ENCODE measurements around the gene FGF21. TPM values are rescaled to one million over a fixed set of nuclear protein-coding genes. Genes with fewer than 3 reads are reported as not detected.
"Not testable (repeated sequence)": the region's sequence is repeated elsewhere in the genome, so short reads cannot be mapped to it uniquely, and the experiment has no call there.

The FGF21 gene
- total RNA-seq, 1 experiment from 2014 or later = not detected

- Histone ChIP-seq H2AFZ (ENCODE audit: low read length) (no peak within 1 kb of the TSS), H3K9me2 (replicated peaks; ENCODE audit: insufficient read depth, low read length) (no peaks in the 10 kb centered on the region), H3K4me1 (ENCODE audit: low read length) (no peaks in the 10 kb centered on the region), H3K79me2 (ENCODE audit: low read length) (no peaks in the 10 kb centered on the region), H3K27ac (ENCODE audit: low read length) (no peak within 1 kb of the TSS), H3K9me3 (ENCODE audit: low read length) (no peaks in the 10 kb centered on the region), H3K4me2 (ENCODE audit: low read depth, low read length, poor library complexity, severe bottlenecking) (no peak within 1 kb of the TSS), H3K36me3 (ENCODE audit: insufficient read depth, low read length) (no peaks in the 10 kb centered on the region), H4K20me1 (ENCODE audit: insufficient read depth, low read depth, low read length) (no peaks in the 10 kb centered on the region), H3K4me3 (ENCODE audit: low read length) (no peak within 1 kb of the TSS), H3K9ac (ENCODE audit: low read length) (no peak within 1 kb of the TSS), H3K27me3 (ENCODE audit: low read length) (no peaks in the 10 kb centered on the region)
- no peak for DNase-seq
Observed at GRCh38 chr19:48752496-48753365, 2.6 kb upstream of the FGF21 start, which contains the start of gene FUT1. Gene FUT1, minus strand, starts transcription at chr19:48752641. Its CDS starts 1,360 bp downstream, at chr19:48751281.

GRCh38 chr19:48755787-48756186 is 463 bp downstream of the FGF21 start:
- H3K9ac ChIP-seq (ENCODE audit: low read length) = no peak overlapping the region
- no peak overlapping the region for H3K4me3 ChIP-seq (ENCODE audit: low read length)
- no peaks in the 10 kb centered on the region for H3K27me3 ChIP-seq (ENCODE audit: low read length)
- no peaks in the 10 kb centered on the region for H3K79me2 ChIP-seq (ENCODE audit: low read length)
- H3K4me2 ChIP-seq (ENCODE audit: low read depth, low read length, poor library complexity, severe bottlenecking) = no peak overlapping the region
- no peak overlapping the region for H3K27ac ChIP-seq (ENCODE audit: low read length)
- H3K9me3 ChIP-seq (ENCODE audit: low read length) = no peaks in the 10 kb centered on the region
- no peaks in the 10 kb centered on the region for H3K9me2 ChIP-seq (replicated peaks; ENCODE audit: insufficient read depth, low read length)
- no peak for DNase-seq
- H2AFZ ChIP-seq (ENCODE audit: low read length) = no peak overlapping the region
- H4K20me1 ChIP-seq (ENCODE audit: insufficient read depth, low read depth, low read length) = no peaks in the 10 kb centered on the region
- H3K4me1 ChIP-seq (ENCODE audit: low read length) = no peaks in the 10 kb centered on the region
- H3K36me3 ChIP-seq (ENCODE audit: insufficient read depth, low read length) = no peaks in the 10 kb centered on the region

GRCh38 chr19:48756212-48756611 is 888 bp downstream of the FGF21 start:
- Histone ChIP-seq H3K79me2 (ENCODE audit: low read length) (no peaks in the 10 kb centered on the region), H3K36me3 (ENCODE audit: insufficient read depth, low read length) (no peaks in the 10 kb centered on the region), H4K20me1 (ENCODE audit: insufficient read depth, low read depth, low read length) (no peaks in the 10 kb centered on the region), H3K4me2 (ENCODE audit: low read depth, low read length, poor library complexity, severe bottlenecking) (no peak overlapping the region), H3K9me3 (ENCODE audit: low read length) (no peaks in the 10 kb centered on the region), H3K4me1 (ENCODE audit: low read length) (no peaks in the 10 kb centered on the region), H3K9me2 (replicated peaks; ENCODE audit: insufficient read depth, low read length) (no peaks in the 10 kb centered on the region), H3K27ac (ENCODE audit: low read length) (no peak overlapping the region), H2AFZ (ENCODE audit: low read length) (no peak overlapping the region), H3K9ac (ENCODE audit: low read length) (no peak overlapping the region), H3K4me3 (ENCODE audit: low read length) (no peak overlapping the region), H3K27me3 (ENCODE audit: low read length) (no peaks in the 10 kb centered on the region)
- no peak for DNase-seq

GRCh38 chr19:48756686-48757085 is 1.4 kb downstream of the FGF21 start:
- no peak overlapping the region for H3K4me3 ChIP-seq (ENCODE audit: low read length)
- H3K9me3 ChIP-seq (ENCODE audit: low read length) = no peaks in the 10 kb centered on the region
- H3K9ac ChIP-seq (ENCODE audit: low read length) = no peak overlapping the region
- H2AFZ ChIP-seq (ENCODE audit: low read length) = no peak overlapping the region
- H3K4me2 ChIP-seq (ENCODE audit: low read depth, low read length, poor library complexity, severe bottlenecking) = no peak overlapping the region
- no peak overlapping the region for H3K27ac ChIP-seq (ENCODE audit: low read length)
- no peaks in the 10 kb centered on the region for H4K20me1 ChIP-seq (ENCODE audit: insufficient read depth, low read depth, low read length)
- no peaks in the 10 kb centered on the region for H3K36me3 ChIP-seq (ENCODE audit: insufficient read depth, low read length)
- H3K9me2 ChIP-seq (replicated peaks; ENCODE audit: insufficient read depth, low read length) = no peaks in the 10 kb centered on the region
- no peaks in the 10 kb centered on the region for H3K79me2 ChIP-seq (ENCODE audit: low read length)
- H3K27me3 ChIP-seq (ENCODE audit: low read length) = no peaks in the 10 kb centered on the region
- H3K4me1 ChIP-seq (ENCODE audit: low read length) = no peaks in the 10 kb centered on the region
- no peak for DNase-seq

- Histone ChIP-seq H3K4me1 (ENCODE audit: low read length) (no peaks in the 10 kb centered on the region), H3K9ac (ENCODE audit: low read length) (no peak overlapping the region), H3K79me2 (ENCODE audit: low read length) (no peaks in the 10 kb centered on the region), H3K27me3 (ENCODE audit: low read length) (no peaks in the 10 kb centered on the region), H3K4me3 (ENCODE audit: low read length) (no peak overlapping the region), H3K36me3 (ENCODE audit: insufficient read depth, low read length) (no peaks in the 10 kb centered on the region), H3K27ac (ENCODE audit: low read length) (no peak overlapping the region), H4K20me1 (ENCODE audit: insufficient read depth, low read depth, low read length) (no peaks in the 10 kb centered on the region), H3K9me3 (ENCODE audit: low read length) (no peaks in the 10 kb centered on the region), H3K4me2 (ENCODE audit: low read depth, low read length, poor library complexity, severe bottlenecking) (no peak overlapping the region), H2AFZ (ENCODE audit: low read length) (no peak overlapping the region), H3K9me2 (replicated peaks; ENCODE audit: insufficient read depth, low read length) (no peaks in the 10 kb centered on the region)
- no peak for DNase-seq
Observed at GRCh38 chr19:48757089-48757675, 1.9 kb downstream of the FGF21 start.

- Histone ChIP-seq H3K79me2 (ENCODE audit: low read length) (no peaks in the 10 kb centered on the region), H3K4me2 (ENCODE audit: low read depth, low read length, poor library complexity, severe bottlenecking) (no peak overlapping the region), H3K9ac (ENCODE audit: low read length) (no peak overlapping the region), H3K4me1 (ENCODE audit: low read length) (no peaks in the 10 kb centered on the region), H3K27ac (ENCODE audit: low read length) (no peak overlapping the region), H3K27me3 (ENCODE audit: low read length) (no peaks in the 10 kb centered on the region), H3K9me2 (replicated peaks; ENCODE audit: insufficient read depth, low read length) (no peaks in the 10 kb centered on the region), H3K4me3 (ENCODE audit: low read length) (no peak overlapping the region), H3K9me3 (ENCODE audit: low read length) (no peaks in the 10 kb centered on the region), H2AFZ (ENCODE audit: low read length) (no peak overlapping the region), H3K36me3 (ENCODE audit: insufficient read depth, low read length) (no peaks in the 10 kb centered on the region), H4K20me1 (ENCODE audit: insufficient read depth, low read depth, low read length) (no peaks in the 10 kb centered on the region)
- no peak for DNase-seq
Observed at GRCh38 chr19:48757741-48758144, 2.4 kb downstream of the FGF21 start.

GRCh38 chr19:48760504-48761205 is 5.3 kb downstream of the FGF21 start:
- DNase-seq = no peak
- no peak overlapping the region for H3K4me3 ChIP-seq (ENCODE audit: low read length)
- no peaks in the 10 kb centered on the region for H4K20me1 ChIP-seq (ENCODE audit: insufficient read depth, low read depth, low read length)
- H3K9ac ChIP-seq (ENCODE audit: low read length) = no peak overlapping the region
- no peaks in the 10 kb centered on the region for H3K4me1 ChIP-seq (ENCODE audit: low read length)
- no peak overlapping the region for H3K4me2 ChIP-seq (ENCODE audit: low read depth, low read length, poor library complexity, severe bottlenecking)
- H2AFZ ChIP-seq (ENCODE audit: low read length) = no peak overlapping the region
- no peaks in the 10 kb centered on the region for H3K9me2 ChIP-seq (replicated peaks; ENCODE audit: insufficient read depth, low read length)
- no peaks in the 10 kb centered on the region for H3K27me3 ChIP-seq (ENCODE audit: low read length)
- no peaks in the 10 kb centered on the region for H3K9me3 ChIP-seq (ENCODE audit: low read length)
- H3K27ac ChIP-seq (ENCODE audit: low read length) = no peak overlapping the region
- H3K36me3 ChIP-seq (ENCODE audit: insufficient read depth, low read length) = no peaks in the 10 kb centered on the region
- H3K79me2 ChIP-seq (ENCODE audit: low read length) = no peaks in the 10 kb centered on the region

- not testable (repeated sequence) for H3K36me3 ChIP-seq (ENCODE audit: insufficient read depth, low read length); H3K79me2 ChIP-seq (ENCODE audit: low read length); H3K9ac ChIP-seq (ENCODE audit: low read length)
Observed at GRCh38 chr19:48765816-48766215, 10.5 kb downstream of the FGF21 start.

More at GRCh38 chr19:48765816-48766215, 10.5 kb downstream of the FGF21 start:
- H3K27ac ChIP-seq (ENCODE audit: low read length); H3K27me3 ChIP-seq (ENCODE audit: low read length); H3K4me2 ChIP-seq (ENCODE audit: low read depth, low read length, poor library complexity, severe bottlenecking); H3K4me3 ChIP-seq (ENCODE audit: low read length); H3K9me2 ChIP-seq (replicated peaks; ENCODE audit: insufficient read depth, low read length); H4K20me1 ChIP-seq (ENCODE audit: insufficient read depth, low read depth, low read length); H2AFZ ChIP-seq (ENCODE audit: low read length); DNase-seq; H3K4me1 ChIP-seq (ENCODE audit: low read length); H3K9me3 ChIP-seq (ENCODE audit: low read length): not testable (repeated sequence)
